Testis (tissue), 2 donors: ENCODE results near the gene SLC34A2.

ENCODE experiments used
- CTCF ChIP-seq, 3 experiments: fragments of 450-650 bp in 2 of 3; fragments of 200-600 bp in 1 of 3; sonication (generic) in 1 of 3; IDR thresholded peaks; one replicate each; pipeline ENCODE4 v1.5.1; 2016 to 2019; ENCODE audit warnings: antibody characterized with exemption in 3 of 3, mild to moderate bottlenecking in 2 of 3, moderate library complexity in 1 of 3
- POLR2A ChIP-seq: fragments of 450-650 bp; IDR thresholded peaks from one replicate; pipeline ENCODE4 v1.6.1; 2017; ENCODE audit warnings: antibody characterized with exemption, mild to moderate bottlenecking, moderate library complexity

GRCh38 chr4:25663781-25664180, 8.1 kb downstream of the SLC34A2 start:
- no peak for TF ChIP-seq CTCF (IDR thresholded peaks at IDR 0.05)
- no peak for TF ChIP-seq POLR2A
